ENCODE results near the gene ZDHHC7.

- TF ChIP-seq CTCF (IDR thresholded peaks at IDR 0.05) (no peak), POLR2A (IDR thresholded peaks at IDR 0.05) (no peak)
Measured at GRCh38 chr16:85033171-85033570, 21.8 kb upstream of the ZDHHC7 start.

All from body of pancreas (tissue), 4 donors.